ENCODE data around the gene USP31.

The USP31 gene

DNA sequence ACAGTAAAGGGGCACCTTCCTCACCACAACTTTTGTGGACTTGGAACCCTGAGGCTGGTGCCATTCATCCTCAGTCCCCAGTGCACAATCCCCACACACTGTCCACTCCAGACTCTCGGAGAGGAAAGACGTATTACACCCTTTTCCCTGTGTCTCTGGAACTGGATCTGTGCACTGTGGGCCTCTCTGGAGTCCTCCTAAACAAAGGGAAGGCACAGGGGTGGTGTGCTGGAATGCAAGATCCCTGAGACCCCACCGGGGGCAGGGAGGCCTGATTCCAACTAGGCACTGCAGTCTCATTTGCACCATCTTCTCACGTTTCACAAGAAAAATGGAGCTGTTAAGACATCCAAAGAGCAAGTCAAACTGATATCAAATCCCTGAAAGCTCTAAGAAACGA, 89.8 kb downstream of the USP31 start:
- DNase-seq (ENCODE audit: low spot score): no peak

DNA sequence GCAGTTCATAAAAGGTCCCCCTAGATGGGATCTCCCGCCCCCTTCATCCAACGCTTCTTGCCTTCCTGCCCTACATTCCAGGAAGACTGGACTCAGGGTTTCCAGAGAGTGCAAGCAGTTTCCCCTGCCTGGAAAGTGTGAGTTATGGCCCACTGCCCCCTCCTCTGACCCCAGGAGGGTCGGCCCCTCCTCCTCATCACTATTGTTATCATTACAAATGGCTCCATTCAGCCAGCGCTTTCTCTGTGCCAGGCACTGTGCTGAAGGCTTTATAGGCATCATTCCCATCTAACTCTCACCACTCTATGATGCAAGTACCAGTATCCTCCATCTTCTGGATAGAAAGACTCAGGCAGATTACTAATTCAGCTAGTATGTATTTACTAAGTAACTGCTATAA, 90.7 kb downstream of the USP31 start:
- no peak for DNase-seq (ENCODE audit: low spot score)

DNA sequence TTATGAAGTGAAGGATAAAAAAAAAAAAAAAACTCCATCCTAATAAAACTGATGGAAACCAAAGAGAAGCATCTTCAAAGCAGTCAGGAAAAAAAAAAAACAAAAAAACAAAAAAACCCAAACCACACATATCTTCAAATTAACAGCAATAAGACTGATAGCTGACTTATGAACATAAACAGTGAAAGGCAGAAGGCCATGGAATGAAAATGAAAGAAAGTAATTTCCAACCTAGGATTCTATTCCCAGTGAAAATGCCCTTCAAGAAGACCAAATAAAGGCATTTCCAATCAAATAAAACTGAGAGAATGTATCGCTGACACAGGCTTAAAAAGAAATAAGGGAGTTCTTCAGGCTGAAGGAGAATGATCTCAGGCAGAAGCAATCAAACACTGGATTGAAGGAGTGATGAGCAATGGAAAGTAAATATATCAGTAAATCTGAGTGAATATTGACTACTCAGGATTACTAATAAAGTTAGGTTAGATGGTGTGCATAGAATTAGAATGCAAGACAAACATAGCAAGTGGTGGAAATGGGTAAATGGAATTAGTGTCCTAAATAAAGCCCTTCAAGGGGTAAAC, 92.1 kb downstream of the USP31 start:
- no peak for DNase-seq (ENCODE audit: low spot score)

DNA sequence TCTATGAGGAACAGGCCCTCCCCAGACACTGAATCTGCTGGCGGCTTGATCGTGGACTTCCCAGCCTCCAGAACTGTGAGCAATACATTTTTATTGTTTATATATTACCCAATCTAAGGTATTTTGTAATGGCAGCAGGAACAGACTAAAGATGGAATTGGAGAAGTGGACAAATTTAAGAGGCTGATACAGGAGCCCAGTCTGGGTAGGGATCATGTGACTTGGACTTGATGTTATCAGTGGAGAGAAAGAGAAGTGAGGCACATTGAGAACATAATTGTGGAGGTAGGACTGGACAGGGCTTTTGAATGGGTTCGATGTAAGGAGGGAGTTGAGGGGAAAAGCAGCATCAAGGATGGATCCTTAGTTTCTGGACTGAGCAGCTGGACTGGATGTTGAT, 93.8 kb downstream of the USP31 start:
- DNase-seq (ENCODE audit: low spot score): no peak

DNA sequence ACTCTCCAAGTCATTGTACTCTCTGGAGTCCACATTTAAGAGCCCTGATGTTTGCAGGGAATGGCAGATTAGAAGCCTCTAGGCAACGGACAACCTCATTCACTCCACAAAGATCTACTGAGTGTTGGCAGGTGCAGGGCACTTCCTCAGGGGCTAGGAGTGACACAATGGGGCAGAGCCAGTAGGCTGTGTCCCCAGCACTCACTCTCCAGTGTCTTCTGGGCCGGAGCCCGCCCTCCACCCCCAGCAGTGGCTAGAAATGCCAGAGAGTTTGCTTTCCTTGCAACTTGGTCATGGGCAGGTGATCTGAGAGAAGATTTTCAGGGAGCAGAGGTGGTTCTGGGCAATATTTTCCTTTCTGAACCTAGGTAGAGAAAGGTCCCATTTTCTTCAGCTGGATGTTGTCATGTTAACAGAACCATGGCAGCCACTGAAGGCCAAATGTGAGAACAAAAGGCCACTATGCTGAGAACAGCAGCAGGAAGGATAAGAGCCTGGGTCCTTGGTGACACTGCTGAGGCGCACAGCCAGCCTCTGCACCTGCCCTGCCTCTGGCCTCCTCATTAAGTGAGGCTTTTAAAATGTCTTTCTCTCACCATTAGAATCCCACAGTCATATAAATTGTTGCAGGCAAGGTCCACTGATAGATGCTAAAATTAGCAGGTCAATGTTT, 96.2 kb downstream of the USP31 start:
- no peak for DNase-seq (ENCODE audit: low spot score)

DNA sequence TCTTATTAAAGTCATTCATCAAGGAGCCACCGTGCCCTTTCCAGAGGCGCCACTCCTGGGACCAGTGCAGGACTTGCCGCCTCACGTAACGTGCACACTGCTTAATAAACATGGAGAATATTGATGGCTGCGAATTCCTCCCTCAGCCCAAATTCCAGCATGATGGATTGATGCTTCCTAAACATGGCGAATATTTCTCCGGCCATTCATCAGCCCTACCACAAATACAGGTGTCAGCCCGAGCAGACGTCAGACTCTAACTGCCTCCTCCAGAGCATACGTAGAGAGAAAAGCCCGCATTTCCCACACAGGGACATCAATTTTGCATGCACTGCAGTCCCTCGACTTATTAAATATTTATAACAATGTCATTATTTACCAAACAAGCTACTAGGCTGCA, 97.0 kb downstream of the USP31 start:
- no peak for DNase-seq (ENCODE audit: low spot score)

DNA sequence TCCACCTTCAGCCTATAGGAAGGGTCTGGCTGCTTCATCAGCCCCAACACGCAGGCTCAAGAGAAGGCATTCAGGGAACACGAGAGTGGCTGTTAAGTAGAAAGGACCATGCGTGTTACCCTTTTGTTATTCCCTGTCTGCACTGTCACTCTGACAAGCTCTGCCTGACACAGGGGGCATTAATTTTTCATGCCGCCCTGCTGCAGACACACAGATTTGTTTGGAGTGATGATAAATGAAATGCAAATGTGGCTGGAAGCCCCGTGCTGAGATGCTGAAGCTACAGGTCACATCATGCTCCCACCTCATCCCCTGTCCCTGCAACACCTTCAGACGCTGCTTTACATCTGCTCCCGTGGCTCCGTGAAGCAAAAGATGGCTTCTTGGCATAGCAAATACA, 97.7 kb downstream of the USP31 start:
- no peak for DNase-seq (ENCODE audit: low spot score)

DNA sequence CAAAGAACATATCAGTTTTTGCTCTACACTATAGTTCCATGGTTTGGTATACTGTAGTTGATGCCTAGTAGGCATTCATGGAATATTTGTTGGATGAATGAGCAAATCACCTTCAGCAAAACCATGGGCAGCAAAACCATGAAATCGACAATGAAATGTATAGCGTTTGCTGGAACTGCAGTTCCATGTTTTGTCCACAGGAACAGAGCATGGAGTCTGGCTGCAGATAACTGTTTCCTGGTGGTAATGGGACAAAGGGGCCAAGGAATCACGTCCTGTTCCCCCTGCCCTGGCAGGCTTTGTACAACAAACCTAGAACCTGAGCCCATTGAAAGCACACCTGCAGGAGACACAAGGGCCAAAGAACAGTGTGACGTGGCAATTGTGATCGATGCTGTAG, 101.1 kb downstream of the USP31 start:
- DNase-seq (ENCODE audit: low spot score): no peak

DNA sequence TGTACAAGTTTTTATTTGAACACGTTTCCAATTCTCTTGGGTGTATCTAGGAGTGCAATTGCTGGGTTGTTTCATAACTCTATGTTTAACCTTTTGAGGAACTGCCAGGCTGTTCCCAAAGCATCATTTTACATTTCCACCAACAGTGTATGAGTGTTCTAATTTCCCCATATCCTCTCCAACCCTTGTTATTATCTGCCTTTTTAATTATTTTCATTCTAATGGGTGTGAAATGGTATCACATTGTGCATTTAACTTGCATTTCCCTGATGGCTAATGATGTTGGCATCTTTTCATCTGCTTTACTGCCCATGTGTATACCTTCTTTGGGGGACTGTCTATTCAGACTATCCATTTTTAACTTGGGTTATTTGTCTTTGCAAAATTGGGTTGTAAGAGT, 104.2 kb downstream of the USP31 start:
- no peak for DNase-seq (ENCODE audit: low spot score)

DNA sequence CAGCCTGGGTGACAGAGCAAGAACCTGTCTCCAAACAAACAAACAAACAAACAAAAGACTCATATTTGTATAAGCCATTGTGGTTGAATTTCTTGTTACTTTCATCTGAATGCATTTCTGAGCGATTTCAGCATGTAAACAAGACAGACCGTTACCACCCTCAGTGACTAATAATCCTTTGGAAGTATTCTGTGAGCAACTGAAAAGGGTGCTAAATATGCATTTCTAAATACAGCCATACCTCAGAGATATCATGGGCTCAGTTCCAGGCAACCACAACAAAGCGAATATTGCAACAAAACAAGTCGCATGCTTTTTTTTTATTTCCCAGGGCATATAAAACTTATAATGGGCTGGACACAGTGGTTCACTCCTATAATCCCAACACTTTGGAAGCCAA, 109.0 kb downstream of the USP31 start:
- no peak for DNase-seq (ENCODE audit: low spot score)

DNA sequence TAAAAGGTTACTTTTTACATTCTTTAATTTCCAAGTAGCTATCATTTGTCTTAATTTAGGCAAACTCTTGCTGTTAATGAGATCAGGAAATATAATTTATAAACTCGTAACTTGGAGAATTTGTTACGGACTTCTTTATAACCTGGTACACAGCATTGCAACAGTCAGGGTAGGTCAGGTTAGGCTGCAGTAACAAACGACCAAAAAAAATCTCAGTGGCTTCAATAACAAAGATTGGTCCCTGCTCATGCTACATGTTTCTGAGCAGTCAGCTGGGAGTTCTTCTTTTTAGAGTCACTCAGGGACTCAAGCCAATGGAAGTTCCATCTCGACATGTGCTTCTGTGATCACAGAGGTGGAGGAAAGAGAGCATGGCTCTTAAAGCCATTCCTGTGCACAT, 110.1 kb downstream of the USP31 start:
- DNase-seq (ENCODE audit: low spot score): no peak

DNA sequence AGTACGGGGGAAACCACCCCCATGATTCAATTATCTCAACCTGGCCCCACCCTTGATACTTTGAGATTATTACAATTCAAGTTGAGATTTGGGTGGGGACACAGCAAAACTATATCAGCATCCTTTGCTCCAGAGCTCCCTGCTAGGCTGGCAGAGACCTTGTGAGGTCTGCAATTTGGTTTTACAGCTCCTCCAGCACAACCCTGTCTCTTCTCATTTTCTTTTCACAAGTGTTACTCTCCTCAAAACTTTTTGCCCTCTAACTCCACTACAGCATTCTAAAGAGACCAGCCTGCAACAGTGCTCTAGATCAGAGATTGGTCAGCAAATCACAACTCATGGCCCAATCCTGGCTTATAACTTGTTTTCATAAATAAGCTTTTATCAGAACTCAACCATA, 114.0 kb downstream of the USP31 start:
- no peak for DNase-seq (ENCODE audit: low spot score)

DNA sequence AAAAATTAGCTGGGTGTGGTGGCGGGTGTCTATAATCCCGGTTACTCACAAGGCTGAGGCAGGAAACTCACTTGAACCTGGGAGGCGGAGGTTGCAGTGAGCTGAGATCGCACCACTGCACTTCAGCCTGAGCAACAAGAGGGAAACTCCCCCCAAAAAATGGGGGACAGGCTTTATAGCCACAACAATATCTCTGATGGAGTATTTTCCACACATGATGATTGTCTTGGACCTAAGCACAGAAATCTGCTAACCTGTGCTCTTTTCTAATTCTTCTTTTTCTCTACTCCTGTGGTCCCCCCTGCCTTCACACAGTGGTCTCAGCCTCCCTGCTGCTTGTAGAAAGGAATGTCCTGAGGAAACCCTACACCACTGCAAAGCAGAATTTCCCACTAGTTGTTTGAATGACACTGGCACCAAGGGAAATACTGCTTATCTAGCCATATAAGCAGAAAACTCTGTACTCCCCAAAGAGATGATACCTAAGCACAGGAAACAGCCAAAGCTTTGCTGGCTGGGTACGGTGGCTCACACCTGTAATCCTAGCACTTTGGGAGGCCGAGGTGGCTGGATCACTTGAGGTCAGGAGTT, 117.6 kb downstream of the USP31 start:
- no peak for DNase-seq (ENCODE audit: low spot score)

DNA sequence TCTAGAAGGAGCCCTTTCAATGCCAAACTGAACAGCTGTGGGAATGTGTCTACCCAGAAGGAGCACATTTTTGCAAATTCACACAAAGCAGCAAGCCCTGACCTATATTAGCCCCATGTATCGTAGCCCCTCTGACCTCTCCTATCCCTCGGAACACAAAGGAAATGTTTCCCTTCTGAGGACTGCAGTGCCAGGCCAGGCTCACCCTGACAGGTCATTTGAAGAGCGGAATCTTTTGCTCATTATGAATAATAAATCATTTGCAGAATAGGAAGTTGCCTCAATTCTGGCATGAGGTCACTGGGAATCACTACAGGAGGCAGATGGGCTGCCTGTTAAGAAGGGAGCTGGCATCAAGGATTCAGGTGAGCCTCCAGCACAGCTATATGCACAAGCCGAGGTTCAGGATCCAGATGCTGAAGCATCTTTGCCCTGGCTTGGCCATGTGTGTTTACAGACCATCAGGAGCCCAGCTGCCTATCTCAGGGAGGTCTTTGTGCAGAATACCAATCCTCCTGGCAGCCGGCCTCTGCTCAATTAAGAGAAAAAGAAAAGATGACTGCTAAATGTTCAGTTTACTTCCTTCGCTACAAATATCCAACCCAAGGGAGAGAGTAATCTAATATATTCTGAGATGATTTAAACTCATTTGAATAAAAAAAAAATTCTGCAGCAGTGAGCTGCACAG, 119.4 kb downstream of the USP31 start:
- no peak for DNase-seq (ENCODE audit: low spot score)

DNA sequence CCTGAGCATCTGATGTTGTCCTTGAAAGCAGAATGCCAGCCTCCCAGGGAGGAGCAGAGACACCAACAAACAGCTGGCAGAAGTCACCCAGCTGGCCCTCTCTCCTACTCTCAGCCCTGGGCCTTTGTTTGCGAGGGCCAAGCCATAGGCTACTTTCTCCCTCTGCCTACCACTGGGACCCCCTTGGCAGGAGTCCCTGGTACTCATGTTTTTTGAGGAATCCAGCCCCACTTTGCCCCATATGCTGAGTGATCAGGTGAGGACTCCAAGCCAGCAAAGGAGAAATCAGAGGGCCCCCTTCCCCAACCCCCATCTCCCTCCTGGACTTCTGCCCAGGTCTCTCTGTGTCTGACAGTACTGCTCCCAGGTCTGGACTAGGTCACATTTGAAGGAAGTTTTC, 121.9 kb downstream of the USP31 start:
- DNase-seq (ENCODE audit: low spot score): no peak

DNA sequence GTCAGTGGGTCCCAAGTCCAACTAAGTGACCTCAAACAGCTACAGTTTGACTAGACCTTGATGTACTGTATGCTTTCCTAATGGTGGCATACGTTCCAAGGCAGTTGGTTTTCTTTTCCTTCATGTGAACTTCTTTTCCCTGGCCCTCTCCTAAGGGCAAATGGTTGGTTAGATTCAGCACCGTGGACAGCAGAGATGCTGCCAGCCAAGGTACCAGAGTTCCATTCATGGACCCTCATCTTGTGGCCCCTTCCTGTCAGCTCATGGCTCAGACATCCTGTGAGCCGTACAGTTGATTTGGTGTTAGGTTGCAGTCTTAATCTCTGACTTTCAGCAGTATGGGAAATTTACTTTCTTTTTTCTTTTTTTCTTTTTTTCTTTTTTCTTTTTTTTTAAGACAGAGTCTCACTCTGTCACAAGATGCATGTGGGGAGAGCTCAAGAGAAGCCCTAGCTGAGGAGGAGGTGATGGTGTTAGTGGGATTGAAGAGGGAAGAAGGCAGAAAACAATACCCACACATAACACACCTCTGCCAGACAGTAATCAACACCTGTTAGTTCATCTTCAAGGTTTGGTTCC, 122.4 kb downstream of the USP31 start:
- no peak for DNase-seq (ENCODE audit: low spot score)

DNA sequence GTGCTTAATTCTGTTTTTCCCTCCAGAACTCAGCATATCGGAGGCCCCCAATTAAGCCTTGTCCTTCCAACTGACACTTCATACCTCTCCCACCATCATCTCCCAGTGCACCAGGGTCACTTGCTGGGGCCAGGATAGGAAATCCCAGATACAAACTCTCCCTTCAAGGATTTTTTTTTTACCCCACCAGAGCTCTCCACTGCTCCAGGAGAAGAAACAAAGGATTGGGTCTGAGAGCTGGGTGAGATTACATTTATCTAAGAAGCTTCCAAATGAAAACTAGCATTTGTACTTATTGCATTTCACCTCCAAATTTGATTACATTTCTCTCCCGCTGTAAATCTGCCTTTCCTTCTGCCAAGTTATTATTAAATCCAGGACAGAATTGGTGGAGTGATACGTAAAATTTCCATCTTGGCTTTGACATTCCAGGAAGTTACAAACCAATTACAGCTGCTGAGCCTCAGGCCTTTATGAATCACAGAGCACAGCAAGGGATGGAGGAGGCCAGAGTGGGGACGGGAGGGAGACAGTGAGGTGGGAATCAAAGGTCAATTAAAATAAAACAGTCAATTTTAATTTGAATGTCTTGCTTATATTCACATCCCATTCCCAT, 123.5 kb downstream of the USP31 start:
- no peak for DNase-seq (ENCODE audit: low spot score)

DNA sequence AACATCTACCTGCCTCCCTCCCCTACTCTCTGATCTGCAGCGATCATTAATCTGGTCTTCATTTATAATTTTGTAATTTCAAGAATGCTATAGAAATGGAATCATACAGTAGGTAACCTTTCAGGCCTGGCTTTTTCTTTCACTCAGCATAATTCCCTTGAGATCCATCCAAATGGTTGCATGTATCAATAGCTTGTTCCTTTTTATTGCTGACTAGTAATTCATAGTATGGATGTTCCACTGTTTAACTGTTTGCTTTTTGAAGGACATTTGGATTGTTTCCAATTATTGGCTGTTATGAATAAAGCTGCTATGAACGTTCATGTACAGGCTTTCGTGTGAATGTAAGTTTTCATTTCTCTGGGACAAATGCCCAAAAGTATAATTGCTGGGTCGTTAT, 125.2 kb downstream of the USP31 start:
- no peak for DNase-seq (ENCODE audit: low spot score)

DNA sequence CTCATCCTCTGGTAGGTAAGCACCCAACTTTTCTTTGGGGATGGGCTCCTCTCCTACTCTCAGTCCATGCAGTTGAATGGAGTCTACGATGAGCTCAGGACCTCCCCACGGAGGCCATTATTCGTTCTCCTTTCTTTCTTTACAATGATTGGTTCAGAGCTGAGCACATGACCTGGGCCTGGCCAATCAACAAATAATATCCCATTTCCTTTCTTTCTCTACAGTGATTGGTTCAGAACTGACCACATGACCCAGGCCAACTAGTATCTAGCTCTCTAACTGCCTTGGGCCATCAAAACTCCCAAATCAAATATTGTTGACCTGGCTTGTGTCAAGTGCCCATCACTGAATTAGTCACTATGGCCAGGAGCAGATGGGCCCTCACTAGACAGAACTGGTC, 129.2 kb downstream of the USP31 start:
- DNase-seq (ENCODE audit: low spot score): no peak

DNA sequence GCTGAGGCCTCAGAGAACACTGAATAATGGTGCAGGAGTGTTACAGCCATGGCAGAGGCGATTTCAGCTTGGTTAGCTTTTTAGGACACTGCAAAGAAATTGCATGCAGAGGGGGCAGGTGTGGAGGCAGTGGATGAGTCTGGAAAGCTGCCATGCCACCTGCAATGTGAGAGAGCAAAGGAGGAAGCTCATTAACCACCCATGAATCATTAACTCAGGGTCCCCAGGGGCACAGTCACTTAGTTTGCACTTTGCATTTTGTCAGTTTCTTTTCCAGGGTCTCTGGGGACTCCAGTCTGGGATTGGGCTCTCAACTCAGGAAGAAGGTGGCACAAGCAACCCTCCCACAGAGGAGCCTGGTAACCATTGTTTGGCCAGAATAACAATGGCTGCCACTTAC, 132.9 kb downstream of the USP31 start:
- no peak for DNase-seq (ENCODE audit: low spot score)

DNA sequence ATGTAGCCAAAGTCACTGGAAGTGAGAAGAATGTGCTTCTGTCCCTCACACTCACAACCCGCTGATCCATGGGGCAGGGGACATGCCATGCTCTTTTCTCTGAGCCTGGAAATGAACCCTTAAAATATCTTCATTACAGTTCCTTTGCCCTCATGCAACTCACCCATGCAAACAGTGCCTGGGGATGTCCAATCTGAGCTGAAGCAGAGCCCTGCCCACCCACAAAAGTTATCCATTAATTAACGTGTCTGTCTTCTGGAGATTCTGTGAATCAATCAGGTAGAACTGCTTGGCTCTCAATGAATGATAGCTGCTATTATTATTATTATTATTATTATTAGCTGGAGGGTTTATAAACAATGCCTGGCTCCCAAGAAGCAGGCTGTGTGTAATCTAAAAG, 133.7 kb downstream of the USP31 start:
- no peak for DNase-seq (ENCODE audit: low spot score)

DNA sequence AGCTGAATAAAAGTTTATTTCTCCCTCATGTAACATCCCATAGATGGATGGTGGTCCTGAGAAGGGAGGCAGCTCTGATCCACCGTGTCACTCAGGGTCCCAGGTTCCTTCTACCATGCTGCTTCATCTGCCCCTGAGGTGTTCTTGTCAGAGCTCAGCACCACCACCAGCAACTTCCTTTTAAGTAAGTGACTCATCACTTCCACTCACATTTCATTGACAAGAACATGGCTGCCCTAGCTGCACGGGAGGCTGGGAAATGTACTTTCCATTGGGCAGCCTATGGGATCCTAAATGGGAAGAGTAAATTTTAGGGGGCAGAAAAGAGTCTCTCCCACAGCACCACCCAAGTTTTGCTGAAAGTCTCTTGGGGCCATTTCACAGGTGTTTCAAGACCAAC, 134.7 kb downstream of the USP31 start:
- DNase-seq (ENCODE audit: low spot score): no peak

Data from D341Med (cell line).